HG02840 (cell line): ENCODE measurements around the gene CLDN1.

Experiments
- ATAC-seq: cut with Tn5 transposase; IDR thresholded peaks from one replicate; pipeline ENCODE4 v1.9.1; 2021; ENCODE audit warnings: mild to moderate bottlenecking, moderate library complexity, moderate number of reproducible peaks; ENCODE audit not compliant: unreplicated experiment, low FRiP score

Gene CLDN1

GRCh38 chr3:190336516-190337189, 14.4 kb upstream of the CLDN1 start:
- no peak for ATAC-seq

GRCh38 chr3:190333961-190334360, 11.7 kb upstream of the CLDN1 start:
- ATAC-seq = no peak

GRCh38 chr3:190330936-190331734, 8.9 kb upstream of the CLDN1 start:
- ATAC-seq = no peak

GRCh38 chr3:190326930-190327329, 4.7 kb upstream of the CLDN1 start:
- ATAC-seq = no peak

- no peak for ATAC-seq
Observed at GRCh38 chr3:190326361-190326760, 4.1 kb upstream of the CLDN1 start.

- ATAC-seq = no peak
Observed at GRCh38 chr3:190325923-190326322, 3.7 kb upstream of the CLDN1 start.

GRCh38 chr3:190323246-190323626, 990 bp upstream of the CLDN1 start:
- ATAC-seq = no peak

- ATAC-seq = no peak
Observed at GRCh38 chr3:190322604-190323245, 479 bp upstream of the CLDN1 start.

GRCh38 chr3:190320594-190321362, 1.5 kb downstream of the CLDN1 start:
- ATAC-seq = no peak

- no peak for ATAC-seq
Observed at GRCh38 chr3:190319660-190320059, 2.6 kb downstream of the CLDN1 start.

- no peak for ATAC-seq
Observed at GRCh38 chr3:190318666-190319065, 3.6 kb downstream of the CLDN1 start.

- ATAC-seq = no peak
Observed at GRCh38 chr3:190314741-190315140, 7.5 kb downstream of the CLDN1 start.

GRCh38 chr3:190309414-190309813, 12.8 kb downstream of the CLDN1 start:
- ATAC-seq = no peak

- ATAC-seq = no peak
Observed at GRCh38 chr3:190308154-190308553, 14.1 kb downstream of the CLDN1 start.

- ATAC-seq = no peak
Observed at GRCh38 chr3:190307164-190307545, 15.1 kb downstream of the CLDN1 start.

- no peak for ATAC-seq
Observed at GRCh38 chr3:190306513-190307163, 15.6 kb downstream of the CLDN1 start.

GRCh38 chr3:190306026-190306425, 16.2 kb downstream of the CLDN1 start:
- ATAC-seq = no peak

GRCh38 chr3:190305406-190305805, 16.8 kb downstream of the CLDN1 start:
- no peak for ATAC-seq

GRCh38 chr3:190303884-190304283, 18.4 kb downstream of the CLDN1 start:
- no peak for ATAC-seq

GRCh38 chr3:190302212-190302867, 19.9 kb downstream of the CLDN1 start:
- no peak for ATAC-seq
